ENCODE data around the gene KIF1A.
"Not testable (repeated sequence)": the region's sequence is repeated elsewhere in the genome, so short reads cannot be mapped to it uniquely, and the experiment has no call there.

DNA sequence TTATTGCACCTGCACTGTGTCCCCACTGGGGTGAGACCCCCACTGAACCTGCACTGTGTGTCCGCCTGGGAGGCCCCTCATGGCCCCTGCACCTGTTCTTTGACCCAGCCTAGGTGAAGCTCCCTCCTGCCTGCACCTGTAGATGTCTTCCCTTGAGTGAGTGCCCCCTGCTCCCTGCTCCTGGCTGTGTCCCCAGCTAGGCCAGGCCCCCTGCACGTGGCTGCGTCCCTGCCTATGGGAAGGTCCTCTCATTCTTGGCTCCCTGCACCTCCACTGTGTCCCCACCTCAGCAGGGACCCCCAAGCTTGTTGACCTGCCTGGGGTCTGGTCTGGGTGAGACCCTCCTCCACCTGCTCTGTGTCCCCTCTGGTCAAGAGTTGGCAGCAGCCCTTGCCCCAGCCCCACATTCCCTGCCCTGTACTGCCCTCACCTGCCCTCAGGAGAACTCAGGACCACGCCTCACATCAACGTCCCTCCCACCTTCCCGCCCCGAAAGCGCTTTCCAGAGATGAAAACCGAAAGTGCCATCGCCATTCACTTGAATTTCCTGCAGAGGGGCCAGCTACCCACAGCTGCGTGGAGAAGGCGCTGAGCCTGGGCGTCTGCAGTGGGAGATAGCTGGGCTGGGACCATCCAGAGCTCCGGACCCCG is 136.6 kb downstream of the KIF1A start:
- TF ChIP-seq POLR2A (IDR thresholded peaks at IDR 0.05; ENCODE audit: low read depth); EP300 (IDR thresholded peaks at IDR 0.05): not testable (repeated sequence)
- TF ChIP-seq, protein P1, sequence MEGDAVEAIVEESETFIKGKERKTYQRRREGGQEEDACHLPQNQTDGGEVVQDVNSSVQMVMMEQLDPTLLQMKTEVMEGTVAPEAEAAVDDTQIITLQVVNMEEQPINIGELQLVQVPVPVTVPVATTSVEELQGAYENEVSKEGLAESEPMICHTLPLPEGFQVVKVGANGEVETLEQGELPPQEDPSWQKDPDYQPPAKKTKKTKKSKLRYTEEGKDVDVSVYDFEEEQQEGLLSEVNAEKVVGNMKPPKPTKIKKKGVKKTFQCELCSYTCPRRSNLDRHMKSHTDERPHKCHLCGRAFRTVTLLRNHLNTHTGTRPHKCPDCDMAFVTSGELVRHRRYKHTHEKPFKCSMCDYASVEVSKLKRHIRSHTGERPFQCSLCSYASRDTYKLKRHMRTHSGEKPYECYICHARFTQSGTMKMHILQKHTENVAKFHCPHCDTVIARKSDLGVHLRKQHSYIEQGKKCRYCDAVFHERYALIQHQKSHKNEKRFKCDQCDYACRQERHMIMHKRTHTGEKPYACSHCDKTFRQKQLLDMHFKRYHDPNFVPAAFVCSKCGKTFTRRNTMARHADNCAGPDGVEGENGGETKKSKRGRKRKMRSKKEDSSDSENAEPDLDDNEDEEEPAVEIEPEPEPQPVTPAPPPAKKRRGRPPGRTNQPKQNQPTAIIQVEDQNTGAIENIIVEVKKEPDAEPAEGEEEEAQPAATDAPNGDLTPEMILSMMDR (IDR thresholded peaks at IDR 0.05): not testable (repeated sequence)
